Measurements from ENCODE around the gene HOXC5. TPM values are rescaled to one million over a fixed set of nuclear protein-coding genes. Genes with fewer than 3 reads are reported as not detected.

Gene HOXC5
- total RNA-seq, 4 donors from 2014 or later: 0.27 TPM; not detected in 3

GRCh38 chr12:54020591-54021405 is 12.1 kb upstream of the HOXC5 start:
- H3K36me3 ChIP-seq: no peaks in the 10 kb centered on the region
- TF ChIP-seq CTCF (IDR thresholded peaks at IDR 0.05) (no peak), POLR2A (IDR thresholded peaks at IDR 0.05) (no peak)
- DNase-seq: no peak
- no peaks in the 10 kb centered on the region for H3K9me3 ChIP-seq
- 36 to 38% methylated on average over 23 of the region's 23 CpGs for WGBS, 2 donors
- H3K4me3 ChIP-seq (replicated peaks in 1 of 3): no peak overlapping the region
- intact Hi-C loops (cut with DNase I): no loop called here
- H3K27me3 ChIP-seq: peaks cover 71% of the 10 kb centered on the region
- H3K27ac ChIP-seq: no peak overlapping the region
- H3K4me1 ChIP-seq: peaks cover 6 to 28% of the 10 kb centered on the region in 2 donors

- H3K4me1 ChIP-seq: peaks cover 6 to 28% of the 10 kb centered on the region in 2 donors
- no peak for DNase-seq
- intact Hi-C loops (cut with DNase I): no loop called here
- H3K27me3 ChIP-seq: peaks cover 70% of the 10 kb centered on the region
- no peak overlapping the region for H3K27ac ChIP-seq
- H3K4me3 ChIP-seq (replicated peaks in 1 of 3): no peak overlapping the region
- 17 to 30% methylated on average over 16 of the region's 16 CpGs for WGBS, 2 donors
- no peaks in the 10 kb centered on the region for H3K9me3 ChIP-seq
- TF ChIP-seq POLR2A (IDR thresholded peaks at IDR 0.05): no peak
- TF ChIP-seq CTCF (IDR thresholded peaks at IDR 0.05): no peak
- no peaks in the 10 kb centered on the region for H3K36me3 ChIP-seq
Observed at GRCh38 chr12:54021432-54022013, 11.3 kb upstream of the HOXC5 start.

- DNase-seq: no peak
- H3K27me3 ChIP-seq: peaks cover 73% of the 10 kb centered on the region
- H3K4me3 ChIP-seq (replicated peaks in 1 of 3): no peak overlapping the region
- no peak overlapping the region for H3K27ac ChIP-seq
- TF ChIP-seq POLR2A (IDR thresholded peaks at IDR 0.05): no peak
- no peak for TF ChIP-seq CTCF (IDR thresholded peaks at IDR 0.05)
- 18 to 33% methylated on average over 8 of the region's 8 CpGs for WGBS, 2 donors
- intact Hi-C loops (cut with DNase I): no loop called here
- H3K4me1 ChIP-seq: peaks cover 0 to 17% of the 10 kb centered on the region in 2 donors
- H3K36me3 ChIP-seq: no peaks in the 10 kb centered on the region
- H3K9me3 ChIP-seq: no peaks in the 10 kb centered on the region
Observed at GRCh38 chr12:54022960-54023884, 9.6 kb upstream of the HOXC5 start.

- DNase-seq: no peak
- TF ChIP-seq POLR2A (IDR thresholded peaks at IDR 0.05) (no peak), CTCF (IDR thresholded peaks at IDR 0.05) (no peak)
- no peak overlapping the region for H3K4me3 ChIP-seq (replicated peaks in 1 of 3)
- H3K4me1 ChIP-seq: peaks cover 0 to 15% of the 10 kb centered on the region in 2 donors
- no peaks in the 10 kb centered on the region for H3K9me3 ChIP-seq
- no peak overlapping the region for H3K27ac ChIP-seq
- H3K36me3 ChIP-seq: no peaks in the 10 kb centered on the region
- intact Hi-C loops (cut with DNase I): no loop called here
- peaks cover 75% of the 10 kb centered on the region for H3K27me3 ChIP-seq
- WGBS, 2 donors: 17 to 20% methylated on average over 17 of the region's 17 CpGs
Observed at GRCh38 chr12:54024127-54024526, 8.7 kb upstream of the HOXC5 start.
